PC-9 (cell line): Measurements from ENCODE around the gene ABR. TPM values are rescaled to one million over a fixed set of nuclear protein-coding genes. Genes with fewer than 3 reads are reported as not detected.

Experiments
- BruUV-seq: library from RNA; stranded (reverse); fragments of 400-500 nt; replicated peaks from 2 replicates; lab custom pipeline; 2021; lab: Mats Ljungman, UMichigan
- CTCF ChIA-PET: fragments of 300-600 bp; sonication (Branson Sonifier 250); formaldehyde crosslinking; loops from one replicate; lab custom pipeline; 2022; ENCODE audit warnings: antibody characterized with exemption; lab: Charles Lee
- POLR2A ChIA-PET: fragments of 300-600 bp; sonication (Branson Sonifier 250); formaldehyde crosslinking; loops from one replicate; lab custom pipeline; 2022; ENCODE audit warnings: antibody characterized with exemption; ENCODE audit not compliant: unreplicated experiment; lab: Charles Lee
- DNase-seq, 2 experiments: peaks; one replicate each; pipeline versions ENCODE4 v3.0.0 to v3.0.0-alpha.2; 2015 to 2022; ENCODE audit warnings: mixed read lengths in 1 of 2
- H2AFZ ChIP-seq: fragments of 200-600 bp; sonication (generic); 2 replicates; pipeline ENCODE4 v1.8.1; 2017; ENCODE audit warnings: antibody characterized with exemption
- H3F3A ChIP-seq: fragments of 200-600 bp; sonication (generic); 2 replicates; pipeline ENCODE4 v1.8.1; 2017; ENCODE audit warnings: antibody characterized with exemption, mild to moderate bottlenecking, low read depth; ENCODE audit not compliant: insufficient read depth
- H3K27ac ChIP-seq: fragments of 200-600 bp; sonication (generic); 2 replicates; pipeline ENCODE4 v1.6.1; 2016; ENCODE audit warnings: mixed run types
- H3K27me3 ChIP-seq: fragments of 200-600 bp; sonication (generic); 2 replicates; pipeline ENCODE4 v1.6.1; 2016; ENCODE audit warnings: low read depth, mixed run types; ENCODE audit not compliant: insufficient read depth
- H3K36me3 ChIP-seq: fragments of 200-600 bp; sonication (generic); 2 replicates; pipeline ENCODE4 v1.6.1; 2016; ENCODE audit warnings: low read depth, mixed run types
- H3K4me1 ChIP-seq: fragments of 200-600 bp; sonication (generic); replicated peaks from 2 replicates; pipeline ENCODE4 v1.6.1; 2016; ENCODE audit warnings: mixed run types; ENCODE audit not compliant: insufficient read depth
- H3K4me2 ChIP-seq: fragments of 200-600 bp; sonication (generic); 2 replicates; pipeline ENCODE4 v1.6.1; 2017; ENCODE audit warnings: mixed run types
- H3K4me3 ChIP-seq: fragments of 200-600 bp; sonication (generic); 2 replicates; pipeline ENCODE4 v1.6.1; 2016; ENCODE audit warnings: mixed run types
- H3K79me2 ChIP-seq: fragments of 200-600 bp; sonication (generic); 2 replicates; pipeline ENCODE4 v1.6.1; 2017; ENCODE audit warnings: low read depth, mixed run types
- H3K9me2 ChIP-seq: fragments of 200-600 bp; sonication (generic); 2 replicates; pipeline ENCODE4 v1.8.1; 2017; ENCODE audit warnings: mild to moderate bottlenecking; ENCODE audit not compliant: insufficient read depth
- H3K9me3 ChIP-seq: fragments of 200-600 bp; sonication (generic); 2 replicates; pipeline ENCODE4 v1.8.1; 2016; ENCODE audit warnings: low read depth; ENCODE audit not compliant: insufficient read depth
- H4K20me1 ChIP-seq: fragments of 200-600 bp; sonication (generic); 2 replicates; pipeline ENCODE4 v1.8.1; 2017; ENCODE audit not compliant: insufficient read depth
- CTCF ChIP-seq: fragments of 200-600 bp; sonication (generic); conservative IDR thresholded peaks from 2 replicates; pipeline ENCODE4 v1.6.1; 2017; ENCODE audit warnings: mixed run types, antibody characterized with exemption, mild to moderate bottlenecking, moderate library complexity
- EZH2 ChIP-seq: fragments of 200-600 bp; sonication (generic); IDR thresholded peaks from 2 replicates; pipeline ENCODE4 v1.8.0; 2017; ENCODE audit warnings: antibody characterized with exemption, low read depth
- intact Hi-C: fragments of 100-400 bp; cut with micrococcal nuclease; formaldehyde crosslinking; loops from one replicate; pipeline ENCODE4 v1.10.0; 2022; ENCODE audit not compliant: unreplicated experiment
- total RNA-seq: library from RNA; stranded (reverse); gene quantifications from 2 replicates; pipeline ENCODE4 v1.2.3, GENCODE V29; 2021

Gene ABR
- total RNA-seq, 1 experiment from 2014 or later = 76.0 TPM

- ChIA-PET POLR2A (no interaction called here), CTCF (no interaction called here)
- Histone ChIP-seq H3K79me2 (no peaks in the 10 kb centered on the region), H3F3A (peaks cover 20% of the 10 kb centered on the region), H3K27me3 (no peaks in the 10 kb centered on the region), H4K20me1 (no peaks in the 10 kb centered on the region), H2AFZ (no peak overlapping the region), H3K27ac (no peak overlapping the region), H3K9me3 (no peaks in the 10 kb centered on the region), H3K9me2 (no peaks in the 10 kb centered on the region), H3K4me2 (no peak overlapping the region), H3K36me3 (no peaks in the 10 kb centered on the region), H3K4me3 (no peak overlapping the region), H3K4me1 (peaks cover 18% of the 10 kb centered on the region)
- intact Hi-C loops = no loop called here
- DNase-seq = no peak
- BruUV-seq = no TSS peak
- TF ChIP-seq EZH2 (no peak), CTCF (no peak)
These were observed 87.9 kb downstream of the ABR start for GRCh38 chr17:1091900-1092299.

- Histone ChIP-seq H3F3A (peaks cover 28% of the 10 kb centered on the region), H3K9me2 (no peaks in the 10 kb centered on the region), H3K9me3 (no peaks in the 10 kb centered on the region), H3K27me3 (no peaks in the 10 kb centered on the region), H3K4me3 (no peak overlapping the region), H3K36me3 (no peaks in the 10 kb centered on the region), H3K27ac (no peak overlapping the region), H3K4me1 (peaks cover 26% of the 10 kb centered on the region), H2AFZ (no peak overlapping the region), H4K20me1 (no peaks in the 10 kb centered on the region), H3K4me2 (no peak overlapping the region), H3K79me2 (no peaks in the 10 kb centered on the region)
- no peak for DNase-seq
- TF ChIP-seq EZH2 (no peak), CTCF (no peak)
- BruUV-seq = no TSS peak
- ChIA-PET POLR2A (no interaction called here), CTCF (no interaction called here)
- intact Hi-C loops = no loop called here
These were observed 88.6 kb downstream of the ABR start for GRCh38 chr17:1091190-1091534.

- Histone ChIP-seq H3K79me2 (no peaks in the 10 kb centered on the region), H3K4me1 (peaks cover 28% of the 10 kb centered on the region), H3F3A (peaks cover 31% of the 10 kb centered on the region), H2AFZ (no peak overlapping the region), H3K9me3 (no peaks in the 10 kb centered on the region), H3K9me2 (no peaks in the 10 kb centered on the region), H3K27me3 (no peaks in the 10 kb centered on the region), H3K4me2 (no peak overlapping the region), H3K36me3 (no peaks in the 10 kb centered on the region), H4K20me1 (no peaks in the 10 kb centered on the region), H3K27ac (no peak overlapping the region), H3K4me3 (no peak overlapping the region)
- TF ChIP-seq CTCF (no peak), EZH2 (no peak)
- DNase-seq = no peak
- BruUV-seq = no TSS peak
- ChIA-PET POLR2A (no interaction called here), CTCF (no interaction called here)
- intact Hi-C loops = no loop called here
These were observed 89.2 kb downstream of the ABR start for GRCh38 chr17:1090465-1091189.
